Loucy (cell line): ENCODE results near the gene RSU1.

Experiments
- CTCF ChIP-seq: fragments of 200-600 bp; sonication (generic); conservative IDR thresholded peaks from 2 replicates; pipeline ENCODE4 v1.5.1; 2014; ENCODE audit warnings: mild to moderate bottlenecking, antibody characterized with exemption, low read length
- EZH2phosphoT487 ChIP-seq: fragments of 200-600 bp; IDR thresholded peaks from 2 replicates; pipeline ENCODE4 v1.6.1; 2018; ENCODE audit warnings: antibody characterized with exemption, mild to moderate bottlenecking, moderate library complexity, borderline replicate concordance

- TF ChIP-seq CTCF, result no peak
- no peak for TF ChIP-seq EZH2phosphoT487
Observed at GRCh38 chr10:16795410-16796073, 21.7 kb downstream of the RSU1 start.
